ENCODE measurements around the gene OR2T2. TPM values are rescaled to one million over a fixed set of nuclear protein-coding genes. Genes with fewer than 3 reads are reported as not detected.
"Not testable (repeated sequence)": the region's sequence is repeated elsewhere in the genome, so short reads cannot be mapped to it uniquely, and the experiment has no call there.

Gene OR2T2
- total RNA-seq, 2 donors from 2014 or later: not detected

DNA sequence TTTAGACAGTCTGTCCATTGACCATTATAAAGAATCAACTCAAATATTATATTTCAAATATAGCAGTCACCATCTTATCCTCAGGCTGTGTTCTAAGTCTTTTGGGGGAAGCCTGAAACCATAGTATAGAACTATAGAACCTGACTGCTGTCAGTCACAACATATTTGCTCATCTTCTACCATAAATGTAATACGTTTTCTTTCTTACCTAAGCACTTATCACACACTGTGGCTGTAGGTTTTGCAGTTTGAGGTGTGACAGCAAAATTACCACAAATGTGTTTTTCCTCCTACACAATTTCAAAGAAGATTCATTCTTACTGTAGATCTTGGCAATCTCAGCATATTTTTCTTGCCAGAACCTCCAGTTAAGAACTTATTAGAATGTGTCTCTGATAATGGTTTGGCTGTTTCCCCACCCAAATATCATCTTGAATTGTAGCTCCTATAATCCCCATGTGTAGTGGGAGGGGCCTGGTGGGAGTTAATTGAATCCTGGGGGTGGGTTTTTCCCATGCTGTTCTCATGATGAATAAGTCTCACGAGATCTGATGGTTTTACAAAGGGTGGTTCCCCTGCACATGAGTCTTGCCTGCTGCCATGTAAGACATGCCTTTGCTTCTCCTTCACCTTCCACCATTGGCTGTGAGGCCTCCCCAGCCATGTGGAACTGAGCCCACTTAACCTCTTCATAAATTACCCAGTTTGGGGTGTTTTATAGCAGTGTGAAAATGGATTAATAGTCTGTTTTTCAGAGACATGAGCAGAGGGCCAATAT lies 2.7 kb upstream of the OR2T2 start:
- H3K27me3 ChIP-seq; intact Hi-C loops (cut with DNase I); H3K27ac ChIP-seq; DNase-seq; H3K9me3 ChIP-seq; H3K4me3 ChIP-seq; H3K4me1 ChIP-seq; H3K36me3 ChIP-seq; H3K9ac ChIP-seq (ENCODE audit: low read depth in 2 of 2, low read length in 2 of 2): not testable (repeated sequence)

- H3K4me1 ChIP-seq; intact Hi-C loops (cut with DNase I); H3K9ac ChIP-seq (ENCODE audit: low read depth in 2 of 2, low read length in 2 of 2); H3K27me3 ChIP-seq; H3K27ac ChIP-seq; H3K36me3 ChIP-seq; H3K4me3 ChIP-seq; DNase-seq; H3K9me3 ChIP-seq: not testable (repeated sequence)
These were observed 834 bp upstream of the OR2T2 start for GRCh38 chr1:248444603-248445002.

DNA sequence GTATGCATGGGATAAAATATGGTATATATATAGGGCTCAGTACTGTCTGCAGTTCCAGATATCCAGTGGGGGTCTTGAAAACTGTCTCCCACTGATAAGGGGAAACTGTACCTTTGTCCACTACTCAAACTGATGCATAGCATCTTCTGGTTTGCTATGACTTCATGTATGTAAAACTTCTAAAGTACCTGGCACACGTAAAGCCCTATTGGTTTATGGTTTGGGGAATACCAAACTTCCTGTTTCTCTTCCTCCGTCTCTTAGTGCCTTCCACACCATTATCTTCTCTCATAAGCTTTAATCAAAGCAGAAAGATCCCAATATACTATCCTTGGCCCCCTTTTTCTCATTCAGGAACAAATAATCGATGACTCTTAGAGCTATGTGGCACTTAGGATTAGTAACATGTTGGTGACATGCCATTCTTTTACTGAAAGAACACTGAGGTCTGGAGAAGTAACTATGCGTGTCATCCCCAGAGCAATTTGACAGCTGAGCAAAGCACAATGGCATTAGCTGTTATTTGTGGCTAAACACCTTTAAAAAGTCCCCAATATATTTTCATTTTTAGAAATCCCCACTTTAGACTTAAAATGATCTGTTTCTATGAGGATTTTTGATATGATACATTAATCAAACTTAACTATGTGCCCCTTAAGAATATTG lies 3.1 kb downstream of the OR2T2 start:
- intact Hi-C loops (cut with DNase I): not testable (repeated sequence)

DNA sequence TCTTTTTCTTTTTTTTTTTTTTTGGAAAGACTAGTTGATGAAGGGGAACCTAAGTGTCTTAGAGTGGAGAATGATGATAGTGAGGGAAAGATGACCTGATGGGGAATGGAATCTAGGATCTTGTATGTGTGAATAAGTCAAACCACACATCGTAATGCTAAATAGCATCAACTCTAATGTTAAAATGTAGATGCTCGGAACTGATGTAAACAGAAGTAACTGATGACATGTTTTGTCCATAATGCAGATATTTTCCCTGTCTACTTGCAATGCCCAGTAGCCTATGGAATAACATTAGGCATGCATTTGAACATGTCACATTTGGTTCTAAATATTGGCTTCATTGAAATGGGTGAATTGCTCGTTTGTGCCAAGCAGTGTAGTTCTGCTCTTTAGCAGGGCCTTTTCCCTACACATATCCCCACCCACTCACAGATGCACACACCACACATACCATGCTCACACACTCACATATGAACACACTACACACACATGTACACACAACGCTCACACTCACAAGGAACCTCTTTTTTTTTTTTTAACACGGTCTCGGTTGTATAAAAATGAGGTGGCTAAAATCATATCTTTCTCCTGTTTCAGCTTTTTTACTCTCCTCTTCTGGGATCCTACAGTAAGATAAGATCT lies 4.5 kb downstream of the OR2T2 start:
- H3K27ac ChIP-seq; H3K27me3 ChIP-seq; DNase-seq; H3K9me3 ChIP-seq; intact Hi-C loops (cut with DNase I); H3K4me3 ChIP-seq; H3K9ac ChIP-seq (ENCODE audit: low read depth in 2 of 2, low read length in 2 of 2); H3K4me1 ChIP-seq; H3K36me3 ChIP-seq: not testable (repeated sequence)

More for the DNA sequence above, 3.1 kb downstream of the OR2T2 start:
- H3K27ac ChIP-seq; H3K9ac ChIP-seq (ENCODE audit: low read depth in 2 of 2, low read length in 2 of 2); H3K4me1 ChIP-seq; H3K27me3 ChIP-seq; H3K9me3 ChIP-seq; H3K4me3 ChIP-seq; H3K36me3 ChIP-seq; DNase-seq: not testable (repeated sequence)

GRCh38 chr1:248450466-248451145 lies 5.2 kb downstream of the OR2T2 start:
- DNase-seq; H3K4me1 ChIP-seq; H3K27me3 ChIP-seq; H3K36me3 ChIP-seq; H3K27ac ChIP-seq; H3K4me3 ChIP-seq; intact Hi-C loops (cut with DNase I); H3K9ac ChIP-seq (ENCODE audit: low read depth in 2 of 2, low read length in 2 of 2); H3K9me3 ChIP-seq: not testable (repeated sequence)

- H3K27ac ChIP-seq; intact Hi-C loops (cut with DNase I); H3K36me3 ChIP-seq; H3K4me3 ChIP-seq; H3K9me3 ChIP-seq; H3K9ac ChIP-seq (ENCODE audit: low read depth in 2 of 2, low read length in 2 of 2); DNase-seq; H3K4me1 ChIP-seq; H3K27me3 ChIP-seq: not testable (repeated sequence)
These were observed 8.2 kb downstream of the OR2T2 start for GRCh38 chr1:248453619-248454018.

DNA sequence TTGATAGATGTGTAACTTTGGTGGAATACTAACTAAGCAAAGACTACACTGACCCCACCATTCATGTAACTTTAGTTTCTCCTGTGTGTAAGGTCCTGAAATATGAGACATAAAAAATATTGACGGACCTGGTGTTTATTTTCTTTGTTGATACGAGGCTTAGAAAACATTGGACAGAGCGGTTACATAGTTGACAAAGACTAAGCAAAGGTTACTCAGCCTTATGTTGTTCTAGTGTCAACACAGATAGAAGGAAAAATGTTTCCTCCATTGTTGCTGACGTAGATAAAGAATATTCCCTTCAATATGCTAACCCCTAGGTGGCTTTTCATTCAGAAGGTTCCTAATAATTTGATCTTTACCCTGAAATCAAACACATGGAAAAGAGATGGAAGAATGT lies 9.6 kb downstream of the OR2T2 start:
- DNase-seq; H3K36me3 ChIP-seq; intact Hi-C loops (cut with DNase I): not testable (repeated sequence)

DNA sequence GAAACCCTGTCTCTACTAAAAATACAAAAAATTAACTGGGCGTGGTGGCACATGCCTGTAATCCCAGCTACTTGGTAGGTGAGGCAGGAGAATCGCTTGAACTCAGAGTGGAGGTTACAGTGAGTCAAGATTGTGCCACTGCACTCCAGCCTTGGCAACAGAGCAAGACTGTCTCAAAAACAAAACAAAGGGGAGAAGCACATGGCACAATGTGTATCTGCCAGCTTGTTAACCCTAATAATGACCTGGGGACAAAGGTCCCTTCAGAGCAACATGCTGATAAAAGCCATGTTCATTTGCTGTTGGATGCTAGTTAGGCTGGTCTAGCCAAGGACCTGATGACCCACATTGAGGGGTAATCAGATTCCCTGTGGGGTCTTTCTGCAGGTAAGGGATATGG lies 11.2 kb downstream of the OR2T2 start:
- DNase-seq; H3K4me1 ChIP-seq; H3K9me3 ChIP-seq; H3K36me3 ChIP-seq; intact Hi-C loops (cut with DNase I); H3K9ac ChIP-seq (ENCODE audit: low read depth in 2 of 2, low read length in 2 of 2); H3K27ac ChIP-seq; H3K4me3 ChIP-seq; H3K27me3 ChIP-seq: not testable (repeated sequence)

More for the DNA sequence above, 9.6 kb downstream of the OR2T2 start:
- H3K27me3 ChIP-seq; H3K9ac ChIP-seq (ENCODE audit: low read depth in 2 of 2, low read length in 2 of 2); H3K9me3 ChIP-seq; H3K27ac ChIP-seq; H3K4me3 ChIP-seq; H3K4me1 ChIP-seq: not testable (repeated sequence)

- H3K27me3 ChIP-seq; H3K9ac ChIP-seq (ENCODE audit: low read depth in 2 of 2, low read length in 2 of 2); H3K9me3 ChIP-seq; H3K27ac ChIP-seq; H3K36me3 ChIP-seq; DNase-seq; H3K4me3 ChIP-seq; H3K4me1 ChIP-seq; intact Hi-C loops (cut with DNase I): not testable (repeated sequence)
These were observed 13.7 kb downstream of the OR2T2 start for GRCh38 chr1:248459117-248459516.
